ENCODE data around the gene PNO1.
"Not testable (repeated sequence)": the region's sequence is repeated elsewhere in the genome, so short reads cannot be mapped to it uniquely, and the experiment has no call there.

The PNO1 gene

GRCh38 chr2:68157402-68158133, at the start of gene PNO1:
Gene PNO1, plus strand, starts transcription at chr2:68157888. Its CDS starts 47 bp downstream, at chr2:68157935.
- peak; percentile 95 for DNase-seq

GRCh38 chr2:68108120-68108519, 49.6 kb upstream of the PNO1 start:
- no peak for DNase-seq

- DNase-seq, result no peak
Observed at GRCh38 chr2:68110102-68110501, 47.6 kb upstream of the PNO1 start.

- DNase-seq, result no peak
Observed at GRCh38 chr2:68115965-68116364, 41.7 kb upstream of the PNO1 start.

- not testable (repeated sequence) for DNase-seq
Observed at GRCh38 chr2:68117922-68118321, 39.8 kb upstream of the PNO1 start.

- DNase-seq, result no peak
Observed at GRCh38 chr2:68118816-68119215, 38.9 kb upstream of the PNO1 start.

GRCh38 chr2:68119504-68119903, 38.2 kb upstream of the PNO1 start:
- DNase-seq, result no peak

- DNase-seq, result peak; percentile 77
Observed at GRCh38 chr2:68121873-68122679, 35.6 kb upstream of the PNO1 start.

GRCh38 chr2:68122680-68122964, 35.1 kb upstream of the PNO1 start:
- DNase-seq, result no peak

GRCh38 chr2:68124321-68124720, 33.4 kb upstream of the PNO1 start:
- no peak for DNase-seq

GRCh38 chr2:68125821-68126220, 31.9 kb upstream of the PNO1 start:
- DNase-seq, result no peak

GRCh38 chr2:68126561-68126960, 31.1 kb upstream of the PNO1 start:
- no peak for DNase-seq

GRCh38 chr2:68127358-68128242, 30.1 kb upstream of the PNO1 start:
- no peak for DNase-seq

GRCh38 chr2:68134120-68134519, 23.6 kb upstream of the PNO1 start:
- no peak for DNase-seq

- DNase-seq, result no peak
Observed at GRCh38 chr2:68134554-68134953, 23.1 kb upstream of the PNO1 start.

- no peak for DNase-seq
Observed at GRCh38 chr2:68135448-68136320, 22.0 kb upstream of the PNO1 start.

GRCh38 chr2:68141875-68142274, 15.8 kb upstream of the PNO1 start:
- no peak for DNase-seq

GRCh38 chr2:68151037-68151436, 6.7 kb upstream of the PNO1 start:
- DNase-seq, result no peak

- no peak for DNase-seq
Observed at GRCh38 chr2:68152681-68153347, 4.9 kb upstream of the PNO1 start.

GRCh38 chr2:68155618-68156017, 2.1 kb upstream of the PNO1 start:
- no peak for DNase-seq

- DNase-seq, result no peak
Observed at GRCh38 chr2:68156419-68156818, 1.3 kb upstream of the PNO1 start.

- DNase-seq, result no peak
Observed at GRCh38 chr2:68157002-68157401, 686 bp upstream of the PNO1 start.

All from NCI-H1694 (cell line).